Endothelial cell of umbilical vein (primary cell): ENCODE measurements around the gene ZCWPW1. TPM values are rescaled to one million over a fixed set of nuclear protein-coding genes. Genes with fewer than 3 reads are reported as not detected.

Experiments
- BruUV-seq: library from RNA; stranded (reverse); fragments of 400-500 nt; replicated peaks from 2 replicates; lab custom pipeline; 2021; lab: Mats Ljungman, UMichigan
- CTCF ChIA-PET: fragments of 300-600, 350-600 bp; sonication (Branson Sonifier 250); formaldehyde crosslinking; loops from one replicate; lab custom pipeline; 2021; ENCODE audit warnings: antibody characterized with exemption, inconsistent platforms; lab: Charles Lee
- POLR2A ChIA-PET: fragments of 300-600, 350-600 bp; sonication (Branson Sonifier 250); formaldehyde crosslinking; loops from one replicate; lab custom pipeline; 2021; ENCODE audit warnings: antibody characterized with exemption, inconsistent platforms; lab: Charles Lee
- DNase-seq: peaks from one replicate; pipeline ENCODE4 v3.0.0-alpha.2; 2011; ENCODE audit warnings: low read depth, low spot score
- FAIRE-seq: peaks from 2 replicates; lab custom pipeline; 2011; peaks lifted over from hg19 to GRCh38; lab: Jason Lieb, UNC
- H2AFZ ChIP-seq: 2 replicates; pipeline ENCODE4 v1.6.0; 2012; ENCODE audit warnings: low read depth, low read length, control low read depth, inconsistent platforms
- H3K27ac ChIP-seq: 2 replicates; pipeline ENCODE4 v1.5.1; 2011; ENCODE audit warnings: low read depth, mild to moderate bottlenecking, control low read depth, low read length, moderate library complexity; ENCODE audit not compliant: insufficient read depth
- H3K27me3 ChIP-seq, 2 experiments: 2 replicates each; pipeline versions ENCODE4 v1.6.0 to v1.6.1; 2011; ENCODE audit warnings: low read length in 2 of 2, mixed read lengths in 1 of 2; ENCODE audit not compliant: control insufficient read depth in 2 of 2, insufficient read depth in 2 of 2
- H3K36me3 ChIP-seq, 2 experiments: 2 replicates in 1 of 2; 3 replicates in 1 of 2; pipeline ENCODE4 v1.5.1; 2011; ENCODE audit warnings: low read length in 2 of 2, mild to moderate bottlenecking in 1 of 2, moderate library complexity in 1 of 2; ENCODE audit not compliant: control insufficient read depth in 2 of 2, insufficient read depth in 2 of 2; ENCODE audit errors: extremely low read depth in 1 of 2
- H3K4me1 ChIP-seq: 3 replicates; pipeline ENCODE4 v1.5.1; 2011; ENCODE audit warnings: mild to moderate bottlenecking, low read length; ENCODE audit not compliant: control insufficient read depth, insufficient read depth; ENCODE audit errors: extremely low read depth
- H3K4me2 ChIP-seq: 2 replicates; pipeline ENCODE4 v1.6.1; 2011; ENCODE audit warnings: low read length, control low read depth, mixed read lengths; ENCODE audit not compliant: insufficient read depth
- H3K4me3 ChIP-seq, 3 experiments: fragments of 200-600 bp in 1 of 3; sonication (generic), shearing (Covaris generic) in 1 of 3; replicated peaks in 1 of 3; 2 replicates each; pipeline ENCODE4 v1.5.1; 2011 to 2016; ENCODE audit warnings: control low read depth in 3 of 3, low read length in 3 of 3, mild to moderate bottlenecking in 2 of 3, inconsistent platforms in 1 of 3, low read depth in 1 of 3, moderate library complexity in 1 of 3; ENCODE audit not compliant: insufficient read depth in 1 of 3
- H3K79me2 ChIP-seq: 2 replicates; pipeline ENCODE4 v1.6.0; 2012; ENCODE audit warnings: low read length, inconsistent platforms; ENCODE audit not compliant: control insufficient read depth, insufficient read depth
- H3K9ac ChIP-seq: replicated peaks from 2 replicates; pipeline ENCODE3; 2011; ENCODE audit warnings: low read length, control low read depth; ENCODE audit not compliant: insufficient read depth; ENCODE audit errors: extremely low read depth
- H3K9me1 ChIP-seq: replicated peaks from 3 replicates; pipeline ENCODE4 v1.6.0; 2011; ENCODE audit warnings: mild to moderate bottlenecking, low read length; ENCODE audit not compliant: control insufficient read depth, insufficient read depth; ENCODE audit errors: extremely low read depth
- H3K9me3 ChIP-seq: replicated peaks from 2 replicates; pipeline ENCODE4 v1.5.1; 2012; ENCODE audit warnings: low read length, inconsistent platforms; ENCODE audit not compliant: control insufficient read depth, insufficient read depth
- H4K20me1 ChIP-seq: replicated peaks from 2 replicates; pipeline ENCODE3; 2011; ENCODE audit warnings: mild to moderate bottlenecking, low read length; ENCODE audit not compliant: control insufficient read depth, insufficient read depth; ENCODE audit errors: extremely low read depth
- CTCF ChIP-seq, 2 donors: IDR thresholded peaks; 1 replicate in 1 of 2; 2 replicates in 1 of 2; pipeline ENCODE4 v1.5.1; 2011; ENCODE audit warnings: low read length in 2 of 2, mild to moderate bottlenecking in 2 of 2, moderate library complexity in 2 of 2, control low read depth in 1 of 2, inconsistent platforms in 1 of 2, low read depth in 1 of 2; ENCODE audit not compliant: insufficient read depth in 1 of 2; ENCODE audit errors: extremely low read depth in 1 of 2
- EZH2 ChIP-seq: IDR thresholded peaks from 2 replicates; pipeline ENCODE4 v1.6.1; 2012; ENCODE audit warnings: borderline replicate concordance, low read depth, mild to moderate bottlenecking, moderate library complexity, low read length, inconsistent platforms; ENCODE audit not compliant: severe bottlenecking
- FOS ChIP-seq: IDR thresholded peaks from 2 replicates; pipeline ENCODE4 v1.6.1; 2011; ENCODE audit warnings: mild to moderate bottlenecking, low read length, moderate library complexity, borderline replicate concordance; ENCODE audit not compliant: insufficient read depth
- GATA2 ChIP-seq: IDR thresholded peaks from 2 replicates; pipeline ENCODE4 v1.7.0; 2011; ENCODE audit warnings: low read depth, mild to moderate bottlenecking, moderate library complexity, mixed read lengths, low read length; ENCODE audit not compliant: insufficient read length, insufficient read depth
- JUN ChIP-seq: IDR thresholded peaks from 2 replicates; pipeline ENCODE4 v1.6.1; 2011; ENCODE audit warnings: borderline replicate concordance, low read depth; ENCODE audit not compliant: insufficient read length, insufficient read depth
- MAX ChIP-seq: IDR thresholded peaks from 2 replicates; pipeline ENCODE4 v1.6.1; 2011; ENCODE audit not compliant: insufficient read depth, insufficient read length
- MYC ChIP-seq: IDR thresholded peaks from one replicate; pipeline ENCODE4 v1.6.1; 2011; ENCODE audit warnings: mild to moderate bottlenecking, low read depth, low read length
- POLR2A ChIP-seq: IDR thresholded peaks from 2 replicates; pipeline ENCODE4 v1.6.1; 2012; ENCODE audit warnings: low read depth, mild to moderate bottlenecking, control low read depth, low read length
- POLR2AphosphoS5 ChIP-seq: IDR thresholded peaks from 2 replicates; pipeline ENCODE4 v1.6.1; 2012; ENCODE audit warnings: low read depth, mild to moderate bottlenecking, control low read depth, low read length, moderate library complexity; ENCODE audit not compliant: insufficient read depth
- dilution Hi-C: fragments of 300-500 bp; cut with MboI; formaldehyde crosslinking; loops from one replicate; pipeline ENCODE4 v1.15.0; 2019; ENCODE audit warnings: low sequenced_read_pairs; ENCODE audit not compliant: extremely low pct_ligation_motif_present
- intact Hi-C: fragments of 100-400 bp; cut with micrococcal nuclease; formaldehyde crosslinking; loops from one replicate; pipeline ENCODE4 v1.10.0; 2022
- polyA plus RNA-seq, 4 experiments: library from polyadenylated mRNA; depleted of rRNA in 3 of 4; stranded (reverse) in 3 of 4; unstranded in 1 of 4; fragments of >200 nt; gene quantifications; 2 replicates each; pipeline versions ENCODE4 v1.2.1 to v1.2.3, GENCODE V29; 2011 to 2012; ENCODE audit warnings: missing spikeins in 1 of 4
- total RNA-seq: library from RNA; stranded (reverse); gene quantifications from 2 replicates; pipeline ENCODE4 v1.2.3, GENCODE V29; 2021

The ZCWPW1 gene
- total and polyA plus RNA-seq, 2 donors (not counting 3 experiments of a cell fraction or from before 2014, with no cell fraction given) = 0.31 to 0.32 TPM

- Histone ChIP-seq H3K27me3 (peaks cover 3 to 5% of the 10 kb centered on the region in 2 experiments), H4K20me1 (no peaks in the 10 kb centered on the region), H3K36me3 (no peaks in the 10 kb centered on the region), H3K4me1 (no peaks in the 10 kb centered on the region), H3K9me1 (no peaks in the 10 kb centered on the region), H3K79me2 (no peaks in the 10 kb centered on the region), H2AFZ (no peak overlapping the region), H3K4me2 (no peak overlapping the region), H3K9me3 (no peaks in the 10 kb centered on the region), H3K4me3 (no peak overlapping the region), H3K27ac (no peak overlapping the region), H3K9ac (no peak overlapping the region)
- dilution Hi-C loops (no loop called here), intact Hi-C loops (no loop called here)
- CTCF ChIA-PET = interaction anchor here (1.3 to 4.1 kb wide), 2 partner anchors 11 to 25 kb away, joined by 3 to 19 read pairs; no protein-coding TSS in a partner anchor
- FAIRE-seq (no peak), DNase-seq (no peak)
- TF ChIP-seq CTCF (IDR thresholded peaks at IDR 0.05; ENCODE audit: extremely low read depth in 1 of 2, insufficient read depth in 1 of 2, low read depth in 1 of 2, low read length in 2 of 2) = no peak
- TF ChIP-seq GATA2 = no peak
- no peak for TF ChIP-seq POLR2AphosphoS5
- TF ChIP-seq JUN = no peak
- TF ChIP-seq POLR2A = no peak
- no peak for TF ChIP-seq MYC
- no peak for TF ChIP-seq MAX
- TF ChIP-seq EZH2 = no peak
- TF ChIP-seq FOS = no peak
- no TSS peak for BruUV-seq
- POLR2A ChIA-PET = no interaction called here
These were observed 9.4 kb downstream of the ZCWPW1 start for GRCh38 chr7:100418930-100419659.
